Stimulated activated CD8-positive, alpha-beta memory T cell treated with anti-CD3 and anti-CD28 coated beads, Interleukin-15, amount 100 ng/mL, for 24 hours (primary cell): ENCODE results near the gene TFG.

Experiments
- DNase-seq: peaks from one replicate; pipeline ENCODE4 v3.0.0-alpha.2; 2020; ENCODE audit warnings: low read depth

Gene TFG

GRCh38 chr3:100756441-100756840 is 47.1 kb downstream of the TFG start:
- DNase-seq = no peak

DNA sequence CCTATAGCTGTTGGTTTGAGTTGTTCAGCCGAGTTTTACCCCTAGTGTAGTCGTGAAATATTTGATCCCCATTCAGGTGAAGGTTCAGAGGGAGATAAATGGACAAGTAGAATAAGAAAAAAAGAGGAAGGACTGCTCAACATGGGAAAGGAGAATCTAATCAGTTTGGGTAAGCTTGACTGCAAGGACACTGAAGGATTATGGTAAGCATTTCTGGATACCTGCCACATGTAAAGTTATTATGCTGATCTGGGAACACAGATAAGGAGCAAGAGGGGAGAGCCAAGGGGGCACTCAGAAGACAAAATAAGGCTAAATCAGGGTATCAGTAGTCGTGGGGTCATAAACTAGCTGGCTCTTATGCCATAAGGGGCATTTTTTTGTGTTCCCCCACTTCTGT is 49.9 kb downstream of the TFG start:
- no peak for DNase-seq

DNA sequence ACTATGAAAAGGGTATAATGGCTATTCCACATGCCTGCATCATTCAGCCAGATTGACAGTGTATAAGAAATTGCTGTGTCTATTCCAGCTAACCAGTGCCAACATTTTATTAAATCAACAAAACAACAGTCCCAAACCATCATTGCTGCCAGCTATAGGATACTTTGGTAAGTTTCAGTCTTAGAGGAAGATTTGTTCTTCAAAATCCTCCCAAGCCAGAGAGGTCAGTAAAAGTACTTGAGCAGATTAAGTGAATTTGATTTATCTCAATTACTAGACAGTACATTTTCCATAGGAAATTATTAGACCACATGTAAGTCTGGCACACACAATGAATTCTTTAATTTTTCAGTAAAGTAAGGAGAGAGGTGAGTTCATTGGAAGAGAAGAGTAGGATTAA is 50.7 kb downstream of the TFG start:
- no peak for DNase-seq

- no peak for DNase-seq
These were observed 51.1 kb downstream of the TFG start for GRCh38 chr3:100760377-100760776.

DNA sequence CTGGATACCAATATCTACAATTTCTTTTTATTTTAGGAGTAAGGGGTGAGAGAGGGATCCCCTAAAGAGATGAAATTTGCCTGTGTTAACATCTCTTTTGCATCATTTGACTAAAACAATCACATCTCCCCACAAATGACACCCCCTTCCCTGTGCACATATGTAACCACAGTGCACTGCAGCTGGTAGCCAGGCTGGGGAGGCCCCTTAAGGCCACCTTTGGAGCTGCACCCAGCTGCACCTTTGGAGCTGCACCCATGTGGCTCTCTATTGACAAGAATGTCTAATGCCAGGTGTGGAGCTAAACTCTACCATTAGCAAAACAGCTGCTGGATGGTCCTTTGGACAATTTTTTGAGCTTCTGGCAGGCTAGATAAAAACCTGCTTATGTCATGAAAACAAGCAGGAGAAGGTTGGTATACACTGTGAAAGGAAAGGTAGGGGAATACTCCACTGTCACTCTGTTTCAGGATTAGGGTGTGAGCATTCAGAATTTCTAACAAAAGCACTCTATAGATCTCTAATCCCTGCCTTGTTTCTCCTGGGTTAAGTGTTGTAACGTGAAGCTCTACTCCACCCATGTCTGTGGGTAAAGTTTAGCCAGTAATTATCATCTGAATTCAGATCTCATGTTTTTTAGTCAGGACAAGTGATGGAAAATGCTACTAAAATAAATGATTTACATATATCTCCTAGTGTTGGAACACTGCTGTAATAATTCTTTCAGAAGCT is 52.1 kb downstream of the TFG start:
- DNase-seq = no peak

DNA sequence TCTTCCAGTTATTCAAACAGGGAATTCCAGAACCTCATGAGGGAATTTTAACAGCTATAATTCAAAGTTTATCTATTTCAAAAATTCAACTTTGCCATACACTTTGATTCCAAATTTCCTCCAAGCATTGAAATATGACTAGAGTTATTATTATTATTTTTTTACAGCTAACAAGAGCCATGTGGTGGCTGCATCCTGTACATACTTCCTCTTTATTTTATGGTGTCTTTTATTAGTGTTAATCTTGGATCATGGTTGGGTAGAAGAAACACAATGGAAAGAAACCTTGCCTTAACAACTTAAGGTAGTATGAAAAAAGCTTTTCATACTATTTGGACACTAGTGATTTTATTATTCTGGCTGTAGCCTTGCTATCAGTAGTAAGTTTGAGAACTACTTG is 52.7 kb downstream of the TFG start:
- DNase-seq = no peak

DNA sequence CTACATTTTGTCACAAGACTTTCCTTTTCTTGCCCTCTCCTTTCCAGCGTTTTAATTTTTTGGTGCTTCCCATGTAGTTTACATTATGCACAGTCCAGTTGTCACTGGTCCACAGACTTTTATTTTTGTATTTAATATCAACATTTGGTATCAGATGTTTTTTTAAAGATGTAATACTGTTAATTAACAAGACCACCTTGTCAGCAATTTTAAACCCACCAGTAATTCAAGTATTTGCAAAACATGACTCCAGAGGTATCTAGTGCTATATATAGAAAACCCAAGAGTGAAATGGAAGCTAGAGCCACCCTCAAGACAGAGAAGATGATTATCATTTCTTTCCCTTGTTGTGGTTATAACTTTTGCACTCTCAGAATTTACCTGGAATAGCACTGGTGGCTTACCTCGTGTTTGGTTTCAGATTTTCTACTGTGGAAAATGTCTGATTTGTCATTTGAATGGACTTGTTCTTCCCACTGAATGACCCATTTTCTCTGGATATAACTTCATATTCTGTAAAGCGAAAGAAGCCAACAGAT is 56.2 kb downstream of the TFG start:
- no peak for DNase-seq

DNA sequence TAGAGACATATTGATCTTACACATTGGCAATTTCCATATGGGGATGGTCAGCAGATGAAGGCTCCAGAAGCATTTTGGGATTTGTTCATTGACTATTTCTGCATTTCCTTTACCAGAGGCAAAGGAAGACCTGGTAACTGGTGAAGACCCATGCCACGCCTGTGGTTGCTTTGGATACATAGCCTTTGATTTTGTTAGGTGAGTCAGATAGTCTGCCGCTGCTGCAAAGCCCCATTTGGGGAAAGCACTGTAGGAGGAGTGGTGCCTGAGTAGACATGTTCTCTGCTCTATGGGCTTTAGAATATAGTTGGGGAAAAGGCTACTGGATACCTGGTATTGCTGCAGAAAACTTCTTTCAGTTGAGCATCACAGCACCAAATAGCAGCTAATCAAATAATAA is 56.8 kb downstream of the TFG start:
- no peak for DNase-seq

DNA sequence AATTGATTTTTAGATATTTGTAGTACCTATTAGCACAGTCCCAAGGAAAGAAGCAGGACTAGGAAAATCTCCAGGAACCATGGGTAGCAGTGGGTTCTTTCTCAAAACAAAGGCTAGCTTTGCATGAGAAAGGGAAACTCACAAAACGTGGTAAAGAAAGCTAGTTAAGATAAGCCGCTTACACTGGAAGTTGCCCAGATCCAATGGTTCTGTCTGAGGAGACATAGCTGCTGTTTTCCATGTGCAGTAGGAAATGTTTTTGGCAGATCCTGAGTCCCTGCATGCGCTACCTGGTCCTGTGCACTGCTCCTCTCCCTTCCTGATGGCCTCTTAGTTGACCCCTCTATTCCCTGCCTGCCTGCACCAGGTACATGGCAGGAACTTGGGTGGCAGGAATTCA is 60.4 kb downstream of the TFG start:
- no peak for DNase-seq

DNA sequence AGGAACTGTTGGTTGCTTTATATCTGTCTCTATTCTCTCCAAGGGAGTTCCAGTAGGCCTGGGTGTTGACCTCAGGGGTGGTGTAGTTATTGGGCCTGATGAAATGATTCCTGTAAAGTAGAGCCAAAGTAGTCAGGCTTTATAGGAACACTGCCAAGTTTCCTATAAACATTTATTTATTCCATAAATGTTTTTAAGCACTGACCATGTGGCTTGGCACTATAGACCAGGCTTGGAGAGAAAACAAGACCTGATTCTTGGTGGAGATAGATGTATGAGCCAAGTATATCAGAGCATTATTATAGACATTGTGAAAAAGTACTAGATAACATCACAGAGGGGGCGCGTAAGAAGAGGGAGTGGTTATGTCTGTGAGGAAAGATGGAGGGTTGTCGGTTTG is 65.9 kb downstream of the TFG start:
- DNase-seq = no peak

DNA sequence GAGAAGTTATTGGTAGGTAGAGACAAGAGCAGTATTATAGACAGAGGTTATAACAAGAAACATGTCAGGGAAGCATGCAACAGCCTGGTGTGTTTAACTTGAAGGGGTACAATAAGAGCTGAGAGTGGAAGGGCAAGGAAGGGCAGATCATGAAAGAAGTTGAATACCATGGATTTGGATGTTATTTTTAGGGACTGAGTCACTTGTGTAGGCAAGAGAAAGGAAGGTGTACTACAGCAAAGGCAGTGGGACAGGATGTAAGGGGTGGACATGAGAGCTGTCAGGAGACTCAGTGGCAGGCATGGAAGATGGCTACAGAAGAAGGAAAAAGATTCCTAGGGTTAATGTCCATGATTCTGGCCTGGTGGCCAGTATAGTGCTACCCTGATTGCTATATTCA is 66.4 kb downstream of the TFG start:
- DNase-seq = no peak

DNA sequence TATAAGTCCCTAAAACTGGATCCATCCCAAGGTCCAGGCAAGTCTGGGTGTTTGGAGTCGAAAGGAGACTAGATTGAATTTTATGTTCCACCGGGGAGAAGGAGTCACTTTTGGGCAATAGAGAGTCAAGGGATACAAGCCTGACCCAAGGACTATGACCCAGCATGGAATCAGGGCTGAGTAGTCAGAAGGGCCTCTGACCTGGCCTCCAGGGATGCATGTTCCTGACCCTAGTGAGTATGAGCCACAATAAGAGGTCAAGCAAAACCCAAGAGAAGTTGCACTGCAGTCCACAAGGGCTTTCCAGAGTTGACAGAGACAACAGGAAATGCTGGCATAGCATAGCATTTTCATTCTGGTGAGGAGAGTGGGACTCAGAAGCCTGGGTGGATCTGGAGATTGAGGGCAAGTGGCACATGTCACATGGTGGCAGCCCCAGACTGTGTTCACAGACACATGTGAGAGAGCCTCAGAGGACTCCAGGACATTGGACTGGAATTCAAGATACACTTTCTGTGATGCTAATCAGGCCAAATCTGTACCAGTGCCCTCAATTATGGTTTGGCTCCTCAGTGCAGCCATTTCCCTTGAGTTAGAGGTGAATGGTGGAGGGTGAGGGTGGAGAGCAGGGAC is 66.9 kb downstream of the TFG start:
- DNase-seq = no peak

DNA sequence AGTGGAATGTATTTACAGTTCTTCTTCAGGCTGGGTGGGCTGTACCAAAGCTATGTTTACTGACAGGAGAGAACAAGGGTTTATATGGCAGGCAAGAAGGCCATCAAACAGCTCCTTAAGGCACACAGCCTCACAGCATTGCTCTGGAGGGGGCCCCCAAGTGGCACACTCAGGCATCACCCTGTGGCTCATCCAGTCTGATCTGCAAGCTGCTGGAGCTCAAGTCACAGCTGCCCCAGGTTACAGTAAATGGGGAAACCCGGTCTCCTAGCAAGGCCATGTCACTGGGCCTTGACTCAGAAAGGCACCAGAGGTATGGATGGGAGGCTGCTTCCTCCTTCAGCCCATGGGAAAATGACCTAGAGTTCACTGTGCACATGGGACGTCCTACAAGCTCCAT is 67.5 kb downstream of the TFG start:
- no peak for DNase-seq

- no peak for DNase-seq
These were observed 68.0 kb downstream of the TFG start for GRCh38 chr3:100777271-100777670.

GRCh38 chr3:100779480-100779879 is 70.2 kb downstream of the TFG start:
- no peak for DNase-seq

- DNase-seq = no peak
These were observed 70.9 kb downstream of the TFG start for GRCh38 chr3:100780071-100780622.

- no peak for DNase-seq
These were observed 72.0 kb downstream of the TFG start for GRCh38 chr3:100781301-100781700.

DNA sequence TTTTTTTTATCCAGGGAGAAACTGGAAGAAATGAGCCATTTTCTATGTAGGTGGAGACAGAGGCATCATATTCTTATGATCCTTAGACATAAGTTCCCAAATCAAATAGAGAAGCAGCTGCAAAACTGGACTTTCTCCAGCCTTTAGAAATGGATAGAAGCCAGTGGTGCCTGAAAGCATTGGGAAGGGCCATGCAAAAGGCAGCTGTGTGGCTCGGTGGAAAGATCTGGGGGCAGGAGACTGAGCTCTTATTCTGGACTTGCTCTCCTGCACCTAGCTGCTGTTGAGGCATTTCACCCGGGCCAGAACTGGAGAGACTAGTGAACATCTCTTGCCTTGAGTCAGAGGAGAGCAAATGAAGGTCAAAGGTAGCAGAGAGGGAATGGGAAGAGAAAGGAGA is 73.1 kb downstream of the TFG start:
- no peak for DNase-seq

- DNase-seq = no peak
These were observed 73.6 kb downstream of the TFG start for GRCh38 chr3:100782906-100783305.

DNA sequence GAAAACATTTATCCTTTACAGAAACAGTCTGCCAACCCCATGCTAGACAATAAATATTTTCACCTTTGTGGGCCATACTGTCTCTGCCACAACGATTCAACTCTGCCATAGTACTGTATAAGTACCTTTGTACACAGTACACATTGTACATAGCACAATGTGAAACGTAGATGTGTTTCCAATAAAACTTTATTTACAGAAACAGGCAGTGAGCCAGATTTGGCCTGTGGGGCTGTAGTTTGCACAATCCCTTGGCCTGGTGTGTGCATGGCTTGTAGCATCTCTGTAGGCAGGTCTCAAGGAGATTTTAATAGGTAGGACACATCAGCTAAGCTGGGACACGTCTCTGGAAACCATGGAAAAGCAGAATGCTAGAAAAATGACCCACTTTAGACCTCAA is 74.3 kb downstream of the TFG start:
- no peak for DNase-seq

DNA sequence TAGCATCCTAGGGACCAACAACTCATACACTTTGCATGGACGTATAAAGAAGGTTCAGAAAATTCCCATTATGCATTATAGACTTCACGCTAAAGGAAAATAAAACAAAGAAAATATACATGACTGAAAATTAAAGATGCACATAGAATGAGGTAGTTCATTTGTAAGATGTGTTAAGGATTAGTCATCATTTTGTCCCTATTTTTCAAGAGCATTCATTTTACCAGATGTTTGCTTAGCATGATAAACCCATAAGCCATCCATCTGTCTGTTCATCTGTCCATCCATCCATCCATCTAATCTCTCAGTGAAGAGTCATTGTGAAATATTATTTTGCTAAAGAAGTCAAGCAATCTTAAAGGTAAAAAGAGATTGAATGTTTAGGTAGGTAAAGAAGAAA is 80.3 kb downstream of the TFG start:
- DNase-seq = no peak

- no peak for DNase-seq
These were observed 87.3 kb downstream of the TFG start for GRCh38 chr3:100796556-100796955.

- DNase-seq = no peak
These were observed 88.7 kb downstream of the TFG start for GRCh38 chr3:100798012-100798411.
